ENCODE data around the gene PDIA2. TPM values are rescaled to one million over a fixed set of nuclear protein-coding genes. Genes with fewer than 3 reads are reported as not detected.

PDIA2 gene
- total and polyA plus RNA-seq, 3 donors from 2014 or later: 1.2 to 5.3 (median 2.6) TPM

- no peaks in the 10 kb centered on the region for H3K9me3 ChIP-seq
- intact Hi-C loops (cut with DNase I; ENCODE audit: low total_unique reads): no loop called here
- WGBS, 2 donors: 79 to 81% methylated on average over 10 of the region's 10 CpGs
- H3K36me3 ChIP-seq (ENCODE audit: low read depth, missing control alignments): no peaks in the 10 kb centered on the region
- H3K27ac ChIP-seq: no peak overlapping the region
- TF ChIP-seq POLR2A (IDR thresholded peaks at IDR 0.05) (no peak), CTCF (IDR thresholded peaks at IDR 0.05) (no peak)
- H3K27me3 ChIP-seq: no peaks in the 10 kb centered on the region
- no peak for DNase-seq
- H3K4me1 ChIP-seq: no peaks in the 10 kb centered on the region
- no peak overlapping the region for H3K4me3 ChIP-seq
Measured at GRCh38 chr16:259226-259625, 23.7 kb upstream of the PDIA2 start.

- Histone ChIP-seq H3K4me1 (peaks cover 1% of the 10 kb centered on the region), H3K27me3 (no peaks in the 10 kb centered on the region), H3K27ac (no peak overlapping the region), H3K36me3 (ENCODE audit: low read depth, missing control alignments) (no peaks in the 10 kb centered on the region), H3K4me3 (no peak overlapping the region), H3K9me3 (no peaks in the 10 kb centered on the region)
- 90 to 95% methylated on average over 2 to 13 of the region's 13 CpGs for WGBS, 2 donors
- TF ChIP-seq POLR2A (IDR thresholded peaks at IDR 0.05) (no peak), CTCF (IDR thresholded peaks at IDR 0.05) (no peak)
- no peak for DNase-seq
- intact Hi-C loops (cut with DNase I; ENCODE audit: low total_unique reads): no loop called here
Measured at GRCh38 chr16:259814-260253, 23.1 kb upstream of the PDIA2 start.

- Histone ChIP-seq H3K4me1 (peaks cover 6% of the 10 kb centered on the region), H3K9me3 (no peaks in the 10 kb centered on the region), H3K36me3 (ENCODE audit: low read depth, missing control alignments) (no peaks in the 10 kb centered on the region), H3K4me3 (no peak overlapping the region), H3K27ac (no peak overlapping the region), H3K27me3 (no peaks in the 10 kb centered on the region)
- intact Hi-C loops (cut with DNase I; ENCODE audit: low total_unique reads): no loop called here
- WGBS, 2 donors: 92 to 96% methylated on average over 16 to 19 of the region's 19 CpGs
- no peak for DNase-seq
- no peak for TF ChIP-seq POLR2A (IDR thresholded peaks at IDR 0.05)
- TF ChIP-seq CTCF (IDR thresholded peaks at IDR 0.05): no peak
Measured at GRCh38 chr16:260326-260725, 22.6 kb upstream of the PDIA2 start.

- Histone ChIP-seq H3K36me3 (ENCODE audit: low read depth, missing control alignments) (no peaks in the 10 kb centered on the region), H3K4me1 (peaks cover 14% of the 10 kb centered on the region), H3K27ac (no peak overlapping the region), H3K27me3 (no peaks in the 10 kb centered on the region), H3K4me3 (no peak overlapping the region), H3K9me3 (no peaks in the 10 kb centered on the region)
- intact Hi-C loops (cut with DNase I; ENCODE audit: low total_unique reads): no loop called here
- WGBS, 2 donors: 89 to 92% methylated on average over 8 to 24 of the region's 28 CpGs
- DNase-seq: no peak
- TF ChIP-seq POLR2A (IDR thresholded peaks at IDR 0.05): no peak
- no peak for TF ChIP-seq CTCF (IDR thresholded peaks at IDR 0.05)
Measured at GRCh38 chr16:261031-261691, 21.8 kb upstream of the PDIA2 start.

Data from testis (tissue), 3 donors.